Fibroblast of villous mesenchyme (primary cell): ENCODE measurements around the gene FABP6. TPM values are rescaled to one million over a fixed set of nuclear protein-coding genes. Genes with fewer than 3 reads are reported as not detected.

Experiments
- DNase-seq: peaks from one replicate; pipeline ENCODE4 v3.0.0-alpha.2; 2010; ENCODE audit warnings: low read depth
- H3K4me3 ChIP-seq: 2 replicates; pipeline ENCODE4 v1.5.1; 2011; ENCODE audit warnings: low read depth, mild to moderate bottlenecking, low read length
- total RNA-seq: library from RNA; depleted of rRNA; stranded (reverse); fragments of >200 nt; gene quantifications from 2 replicates; pipeline ENCODE4 v1.2.3, GENCODE V29; 2012
- TF ChIP-seq, protein P1 (sequence below): IDR thresholded peaks from 2 replicates; pipeline ENCODE4 v1.5.1; 2012; ENCODE audit warnings: low read depth, mild to moderate bottlenecking, low read length; ENCODE audit not compliant: insufficient read depth

Gene FABP6
- total RNA-seq, 1 donor: not detected

DNA sequence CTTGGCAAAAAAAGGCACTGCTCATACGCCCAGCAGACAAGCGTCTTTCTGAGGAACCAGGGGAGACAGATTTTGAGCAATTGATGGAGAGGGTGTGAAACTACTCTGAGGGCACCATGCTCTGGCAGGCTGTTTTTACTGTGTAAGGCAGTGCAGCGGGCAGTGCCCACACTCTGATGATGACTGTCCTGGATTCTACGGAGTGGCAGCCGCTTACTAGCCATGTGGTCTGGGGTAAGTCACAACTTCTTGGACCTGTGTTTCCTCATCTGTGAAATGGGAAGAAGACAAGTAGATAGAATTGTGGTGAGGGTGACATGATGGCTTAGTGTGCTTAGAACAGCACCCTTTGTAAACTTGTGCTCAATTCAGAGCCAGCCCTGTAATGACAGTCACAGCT lies 38.8 kb downstream of the FABP6 start:
- TF ChIP-seq, protein P1, sequence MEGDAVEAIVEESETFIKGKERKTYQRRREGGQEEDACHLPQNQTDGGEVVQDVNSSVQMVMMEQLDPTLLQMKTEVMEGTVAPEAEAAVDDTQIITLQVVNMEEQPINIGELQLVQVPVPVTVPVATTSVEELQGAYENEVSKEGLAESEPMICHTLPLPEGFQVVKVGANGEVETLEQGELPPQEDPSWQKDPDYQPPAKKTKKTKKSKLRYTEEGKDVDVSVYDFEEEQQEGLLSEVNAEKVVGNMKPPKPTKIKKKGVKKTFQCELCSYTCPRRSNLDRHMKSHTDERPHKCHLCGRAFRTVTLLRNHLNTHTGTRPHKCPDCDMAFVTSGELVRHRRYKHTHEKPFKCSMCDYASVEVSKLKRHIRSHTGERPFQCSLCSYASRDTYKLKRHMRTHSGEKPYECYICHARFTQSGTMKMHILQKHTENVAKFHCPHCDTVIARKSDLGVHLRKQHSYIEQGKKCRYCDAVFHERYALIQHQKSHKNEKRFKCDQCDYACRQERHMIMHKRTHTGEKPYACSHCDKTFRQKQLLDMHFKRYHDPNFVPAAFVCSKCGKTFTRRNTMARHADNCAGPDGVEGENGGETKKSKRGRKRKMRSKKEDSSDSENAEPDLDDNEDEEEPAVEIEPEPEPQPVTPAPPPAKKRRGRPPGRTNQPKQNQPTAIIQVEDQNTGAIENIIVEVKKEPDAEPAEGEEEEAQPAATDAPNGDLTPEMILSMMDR: no peak
- no peak overlapping the region for H3K4me3 ChIP-seq
- no peak for DNase-seq

DNA sequence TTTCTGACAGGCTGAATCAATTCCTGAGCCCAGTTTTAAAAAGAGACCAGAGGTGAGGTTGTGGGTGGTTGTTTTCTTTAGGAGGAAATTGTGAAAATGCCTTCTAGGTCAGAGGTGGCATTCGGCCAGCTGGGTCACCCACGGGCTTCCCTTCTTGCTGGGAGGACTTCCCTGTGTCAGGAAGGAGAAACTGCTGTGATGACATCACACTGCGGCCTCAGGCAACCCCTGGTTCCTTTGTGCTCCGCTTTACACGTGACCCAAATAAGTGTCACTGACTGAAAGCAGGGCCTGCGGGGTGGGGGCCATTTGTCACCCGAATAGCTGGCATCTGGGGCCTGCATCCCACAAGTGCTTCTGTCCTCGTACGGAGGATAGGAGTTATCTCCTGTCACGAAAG lies 39.7 kb downstream of the FABP6 start:
- H3K4me3 ChIP-seq: no peak overlapping the region
- TF ChIP-seq, protein P1: no peak
- DNase-seq: peak; percentile 90

DNA sequence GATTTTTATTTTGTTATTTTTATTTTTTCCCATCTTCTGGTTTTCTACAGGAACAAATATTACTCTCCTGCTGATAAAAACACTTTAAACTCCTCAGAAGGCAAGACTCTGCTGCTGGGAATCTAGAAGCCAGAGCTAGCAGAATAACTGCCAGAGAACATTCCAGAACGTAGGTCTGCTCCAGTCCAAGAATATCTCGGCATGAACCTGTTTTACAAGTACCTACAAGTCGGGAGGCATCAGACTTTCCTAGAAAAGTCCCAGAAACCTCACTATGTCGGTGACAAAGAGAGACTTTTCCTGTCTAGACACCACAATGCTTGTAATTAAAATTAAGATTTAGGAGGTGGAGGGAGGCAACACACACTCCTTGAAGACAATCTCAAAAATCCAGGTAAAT lies 41.4 kb downstream of the FABP6 start:
- TF ChIP-seq, protein P1: no peak
- DNase-seq: no peak
- H3K4me3 ChIP-seq: no peak overlapping the region

DNA sequence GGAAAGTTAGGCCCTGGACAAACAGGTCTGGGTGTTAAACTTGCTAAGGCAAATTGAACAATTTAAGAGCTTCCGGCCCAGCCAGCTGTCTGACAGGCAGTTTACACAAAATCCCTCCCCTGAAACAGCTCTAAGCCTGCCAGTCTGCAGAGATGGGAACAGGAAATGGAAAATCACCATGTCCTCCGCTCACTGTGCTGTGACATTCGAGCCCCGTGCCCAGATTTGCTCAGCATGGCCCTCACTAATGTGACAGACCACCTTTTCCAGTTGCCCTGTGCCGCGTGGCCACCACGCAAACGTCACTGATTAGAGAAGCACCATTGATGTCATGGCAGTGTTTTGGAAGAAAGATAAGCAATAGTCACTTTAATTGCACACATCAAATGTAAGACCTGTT lies 42.1 kb downstream of the FABP6 start:
- DNase-seq: peak; percentile 59
- TF ChIP-seq, protein P1: no peak
- H3K4me3 ChIP-seq: no peak overlapping the region

DNA sequence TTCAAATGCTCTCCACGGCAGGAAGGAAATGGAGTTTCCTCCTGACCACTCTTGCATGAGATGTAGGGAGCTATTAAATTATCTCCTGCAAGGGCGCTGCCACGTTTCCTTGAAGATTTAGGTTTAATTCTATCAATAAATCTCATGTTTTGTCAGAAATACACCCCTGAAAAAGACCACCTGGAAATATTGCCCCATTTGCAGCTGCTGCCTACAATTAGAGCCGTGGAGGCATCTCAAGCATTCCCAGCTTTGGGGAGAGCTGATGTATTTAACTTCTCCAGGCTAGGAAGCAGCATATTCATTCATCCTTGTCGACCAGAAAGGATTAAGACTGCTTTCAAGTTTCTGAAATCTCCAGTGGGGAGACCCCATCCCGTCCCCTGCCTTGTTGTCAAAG lies 42.5 kb downstream of the FABP6 start:
- TF ChIP-seq, protein P1: no peak
- no peak for DNase-seq

DNA sequence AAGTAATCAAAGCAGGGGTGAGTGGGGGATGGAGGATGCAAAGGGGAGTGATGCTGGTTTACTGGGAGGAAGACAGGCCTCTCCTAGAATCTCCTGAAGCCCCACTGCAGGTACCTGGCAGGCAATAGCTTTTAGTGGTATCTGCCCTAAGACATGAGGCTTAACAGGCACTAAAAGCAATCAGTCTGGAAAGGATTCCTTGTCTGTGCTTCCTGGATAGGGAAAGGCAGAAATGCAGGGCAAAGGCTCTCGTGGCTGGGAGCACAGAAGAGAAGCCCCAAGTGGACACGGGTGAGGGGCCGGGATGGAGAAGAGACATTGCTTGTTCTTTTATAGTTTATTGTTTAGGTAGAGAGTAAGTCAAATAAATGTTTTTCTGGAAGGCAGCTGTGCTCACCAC lies 43.0 kb downstream of the FABP6 start:
- no peak overlapping the region for H3K4me3 ChIP-seq
- no peak for DNase-seq
- TF ChIP-seq, protein P1: no peak

More for the DNA sequence above, 42.5 kb downstream of the FABP6 start:
- H3K4me3 ChIP-seq: no peak overlapping the region

DNA sequence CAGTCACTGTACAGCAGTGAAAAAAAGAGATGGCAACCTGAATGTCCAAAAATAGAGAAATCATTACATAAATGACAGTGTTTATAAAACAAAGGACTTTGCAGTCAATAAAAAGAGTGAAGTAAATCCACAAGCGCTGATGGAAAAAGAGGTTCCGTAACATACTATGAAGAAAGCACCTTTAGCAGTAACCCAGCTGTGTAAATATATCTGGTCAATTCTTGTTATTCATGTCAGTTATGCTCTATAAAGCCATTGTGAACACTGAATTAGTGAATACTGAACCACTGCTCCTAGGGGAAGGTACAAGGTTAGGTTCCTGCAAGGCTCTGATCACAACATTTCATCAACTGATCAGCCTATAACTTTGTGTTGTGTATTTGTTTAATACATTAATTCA lies 43.6 kb downstream of the FABP6 start:
- no peak for DNase-seq
- no peak overlapping the region for H3K4me3 ChIP-seq
- TF ChIP-seq, protein P1: no peak
